Measurements from ENCODE around the gene ANKRD24. TPM values are rescaled to one million over a fixed set of nuclear protein-coding genes. Genes with fewer than 3 reads are reported as not detected.

The ANKRD24 gene
- total and polyA plus RNA-seq, 2 experiments from 2014 or later = 3.7 to 18.0 TPM

- TF ChIP-seq REST (IDR thresholded peaks at IDR 0.05; ENCODE audit: unreplicated experiment) = no peak
- TF ChIP-seq ZNF462 (CRISPR knock-in tag; IDR thresholded peaks at IDR 0.05) = no peak
- TF ChIP-seq EZH2phosphoT487 (IDR thresholded peaks at IDR 0.05; ENCODE audit: unreplicated experiment) = no peak
- no peak for TF ChIP-seq STAT1 (IDR thresholded peaks at IDR 0.05; ENCODE audit: unreplicated experiment)
- no peak for TF ChIP-seq ZNF331 (CRISPR knock-in tag; IDR thresholded peaks at IDR 0.05; ENCODE audit: low read depth)
These were observed 37.7 kb upstream of the ANKRD24 start (continued) for GRCh38 chr19:4144666-4145249.
